Measurements from ENCODE around the gene LIPI. TPM values are rescaled to one million over a fixed set of nuclear protein-coding genes. Genes with fewer than 3 reads are reported as not detected.

LIPI gene
- total RNA-seq, 1 experiment from 2014 or later = not detected

GRCh38 chr21:14099570-14099969 is 111.2 kb downstream of the LIPI start:
- Histone ChIP-seq H3K23ac (ENCODE audit: insufficient read length, low read depth, low read length) (no peak overlapping the region), H3K27ac (ENCODE audit: insufficient read length, low read depth, low read length) (no peak overlapping the region), H3K56ac (ENCODE audit: insufficient read length, low read depth, low read length) (no peak overlapping the region), H3K27me3 (ENCODE audit: insufficient read depth, low read length) (no peaks in the 10 kb centered on the region), H4K5ac (ENCODE audit: insufficient read length, low read depth, low read length) (no peak overlapping the region), H3K9ac (ENCODE audit: extremely low read depth, insufficient read length, low read length) (no peak overlapping the region), H3K79me1 (ENCODE audit: insufficient read depth, low read depth, low read length, poor library complexity, severe bottlenecking) (peaks cover 4% of the 10 kb centered on the region), H3K4ac (ENCODE audit: low read depth, low read length) (no peak overlapping the region), H2BK12ac (ENCODE audit: insufficient read length, low read depth, low read length) (no peak overlapping the region), H2AK5ac (ENCODE audit: insufficient read length, low read length) (no peak overlapping the region), H4K8ac (replicated peaks; ENCODE audit: insufficient read length, low read depth, low read length) (no peak overlapping the region), H3K23me2 (ENCODE audit: insufficient read length, low read depth, low read length, poor library complexity, severe bottlenecking) (no peaks in the 10 kb centered on the region), H2AFZ (ENCODE audit: low read length) (no peak overlapping the region), H2BK20ac (ENCODE audit: low read depth, low read length, poor library complexity, severe bottlenecking) (no peak overlapping the region), H3K4me1 (ENCODE audit: insufficient read depth, low read length) (peaks cover 3% of the 10 kb centered on the region; the same call in 1 of the 2 replicates), H4K20me1 (ENCODE audit: control insufficient read depth, insufficient read depth, insufficient read length) (no peaks in the 10 kb centered on the region), H3K4me2 (ENCODE audit: insufficient read depth, insufficient read length, low read length) (no peak overlapping the region), H3K14ac (ENCODE audit: insufficient read depth, low read length) (no peak overlapping the region), H2BK120ac (ENCODE audit: low read depth, low read length, poor library complexity, severe bottlenecking) (no peak overlapping the region), H2BK15ac (ENCODE audit: low read depth, low read length) (no peak overlapping the region), H3K18ac (ENCODE audit: insufficient read length, low read depth, low read length) (no peak overlapping the region), H2BK5ac (ENCODE audit: insufficient read length, low read length) (no peak overlapping the region), H4K91ac (ENCODE audit: insufficient read length, low read depth, low read length) (no peak overlapping the region), H3K9me3 (ENCODE audit: control insufficient read depth, low read depth, low read length) (no peaks in the 10 kb centered on the region), H3T11ph (ENCODE audit: low read length) (no peak overlapping the region), H3K79me2 (ENCODE audit: insufficient read depth, low read length) (no peaks in the 10 kb centered on the region)
- WGBS (ENCODE audit: extremely low coverage, insufficient read length, low lambda C conversion rate) = no CpG with 5 or more reads among the region's 2 CpGs
- no peak for TF ChIP-seq CTCF (conservative IDR thresholded peaks at IDR 0.05)
- Mint-ChIP-seq H3K4me1 (peaks cover 18 to 25% of the 10 kb centered on the region in 2 experiments), H3K36me3 (ENCODE audit: insufficient read depth in 1 of 3, low read depth in 3 of 3) (peaks cover 19 to 27% (median 21%) of the 10 kb centered on the region in 3 experiments), H3K27me3 (ENCODE audit: low read depth) (no peaks in the 10 kb centered on the region; the same call in 1 of the 2 replicates), H3K27ac (no peak overlapping the region), H3K9me3 (peaks cover 62 to 77% of the 10 kb centered on the region in 2 experiments), H3K4me3 (no peak overlapping the region)
- DNase-seq = no peak
